ENCODE data around the gene DUSP12. TPM values are rescaled to one million over a fixed set of nuclear protein-coding genes. Genes with fewer than 3 reads are reported as not detected.

DUSP12 gene
- total RNA-seq, 1 experiment from 2014 or later, result 65.0 TPM

- H3K4me3 Mint-ChIP-seq (ENCODE audit: unreplicated experiment), result no peak overlapping the region
- no peaks in the 10 kb centered on the region for H3K27me3 Mint-ChIP-seq (ENCODE audit: insufficient read depth, unreplicated experiment)
- H3K36me3 Mint-ChIP-seq (ENCODE audit: insufficient read depth, unreplicated experiment), result no peaks in the 10 kb centered on the region
- H3K4me1 Mint-ChIP-seq (ENCODE audit: insufficient read depth, unreplicated experiment), result peaks cover 14% of the 10 kb centered on the region
- no peaks in the 10 kb centered on the region for H3K9me3 Mint-ChIP-seq (ENCODE audit: unreplicated experiment)
- ChIA-PET CTCF (interaction anchor here (0.6 kb wide), 2 partner anchors 28 to 145 kb away, joined by 3 to 4 read pairs; no protein-coding TSS in a partner anchor), POLR2A (no interaction called here)
- intact Hi-C loops (cut with micrococcal nuclease), result no loop called here
- no peak for TF ChIP-seq CTCF (IDR thresholded peaks at IDR 0.05; ENCODE audit: unreplicated experiment)
- H3K27ac Mint-ChIP-seq (ENCODE audit: low read depth, unreplicated experiment), result no peak overlapping the region
- DNase-seq (ENCODE audit: unreplicated experiment), result no peak
- BruUV-seq (replicated peaks), result no TSS peak
Observed at GRCh38 chr1:161720422-161720821, 29.2 kb upstream of the DUSP12 start.

GRCh38 chr1:161720956-161721737 is 28.4 kb upstream of the DUSP12 start, which contains the start of gene FCRLB:
TSS of gene FCRLB (plus strand) at chr1:161721544. CDS start at chr1:161722673, 1,129 bp downstream.
- BruUV-seq (replicated peaks), result no TSS peak
- Mint-ChIP-seq H3K9me3 (ENCODE audit: unreplicated experiment) (no peaks in the 10 kb centered on the region), H3K4me1 (ENCODE audit: insufficient read depth, unreplicated experiment) (peaks cover 21% of the 10 kb centered on the region), H3K27ac (ENCODE audit: low read depth, unreplicated experiment) (no peak within 1 kb of the TSS), H3K36me3 (ENCODE audit: insufficient read depth, unreplicated experiment) (no peaks in the 10 kb centered on the region), H3K4me3 (ENCODE audit: unreplicated experiment) (no peak within 1 kb of the TSS), H3K27me3 (ENCODE audit: insufficient read depth, unreplicated experiment) (no peaks in the 10 kb centered on the region)
- no peak for DNase-seq (ENCODE audit: unreplicated experiment)
- CTCF ChIA-PET, result interaction anchor here (0.6 kb wide), 1 partner anchor 28 kb away, joined by 4 read pairs; no protein-coding TSS in a partner anchor
- no peak for TF ChIP-seq CTCF (IDR thresholded peaks at IDR 0.05; ENCODE audit: unreplicated experiment)
- POLR2A ChIA-PET, result no interaction called here
- intact Hi-C loops (cut with micrococcal nuclease), result no loop called here

GRCh38 chr1:161721738-161722343 is 27.7 kb upstream of the DUSP12 start:
- Mint-ChIP-seq H3K27ac (ENCODE audit: low read depth, unreplicated experiment) (no peak overlapping the region), H3K4me3 (ENCODE audit: unreplicated experiment) (no peak overlapping the region), H3K9me3 (ENCODE audit: unreplicated experiment) (no peaks in the 10 kb centered on the region), H3K36me3 (ENCODE audit: insufficient read depth, unreplicated experiment) (no peaks in the 10 kb centered on the region), H3K27me3 (ENCODE audit: insufficient read depth, unreplicated experiment) (no peaks in the 10 kb centered on the region), H3K4me1 (ENCODE audit: insufficient read depth, unreplicated experiment) (peaks cover 21% of the 10 kb centered on the region)
- ChIA-PET POLR2A (no interaction called here), CTCF (interaction anchor here (0.6 kb wide), 1 partner anchor 22 kb away, joined by 3 read pairs; no protein-coding TSS in a partner anchor)
- TF ChIP-seq CTCF (IDR thresholded peaks at IDR 0.05; ENCODE audit: unreplicated experiment), result no peak
- no TSS peak for BruUV-seq (replicated peaks)
- intact Hi-C loops (cut with micrococcal nuclease), result no loop called here
- DNase-seq (ENCODE audit: unreplicated experiment), result peak; percentile 78

GRCh38 chr1:161722406-161722805 is 27.2 kb upstream of the DUSP12 start:
- no peaks in the 10 kb centered on the region for H3K36me3 Mint-ChIP-seq (ENCODE audit: insufficient read depth, unreplicated experiment)
- no peak for TF ChIP-seq CTCF (IDR thresholded peaks at IDR 0.05; ENCODE audit: unreplicated experiment)
- H3K27me3 Mint-ChIP-seq (ENCODE audit: insufficient read depth, unreplicated experiment), result no peaks in the 10 kb centered on the region
- H3K4me1 Mint-ChIP-seq (ENCODE audit: insufficient read depth, unreplicated experiment), result peaks cover 21% of the 10 kb centered on the region
- no TSS peak for BruUV-seq (replicated peaks)
- CTCF ChIA-PET, result no interaction called here
- POLR2A ChIA-PET, result no interaction called here
- no peak overlapping the region for H3K4me3 Mint-ChIP-seq (ENCODE audit: unreplicated experiment)
- DNase-seq (ENCODE audit: unreplicated experiment), result no peak
- H3K9me3 Mint-ChIP-seq (ENCODE audit: unreplicated experiment), result no peaks in the 10 kb centered on the region
- intact Hi-C loops (cut with micrococcal nuclease), result no loop called here
- no peak overlapping the region for H3K27ac Mint-ChIP-seq (ENCODE audit: low read depth, unreplicated experiment)
